Tibial nerve (tissue), 4 donors: ENCODE data around the gene PRDM2. TPM values are rescaled to one million over a fixed set of nuclear protein-coding genes. Genes with fewer than 3 reads are reported as not detected.

ENCODE experiments used
- DNase-seq, 2 donors: peaks; one replicate each; pipeline ENCODE4 v3.0.0-alpha.2; 2019; ENCODE audit warnings: low spot score in 2 of 2
- H3K27ac ChIP-seq, 4 donors: fragments of 200-600 bp; sonication (generic) in 3 of 4; one replicate each; pipeline ENCODE4 v1.5.1; 2017 to 2019; ENCODE audit warnings: mild to moderate bottlenecking in 1 of 4
- H3K27me3 ChIP-seq, 2 donors: fragments of 200-600 bp; sonication (generic) in 1 of 2; one replicate each; pipeline versions ENCODE4 v1.5.1 to v1.6.0; 2017 to 2019
- H3K36me3 ChIP-seq, 3 donors: fragments of 200-600 bp; sonication (generic); one replicate each; pipeline ENCODE4 v1.5.1; 2018 to 2019
- H3K4me1 ChIP-seq, 4 donors: fragments of 200-600 bp; sonication (generic) in 3 of 4; one replicate each; pipeline ENCODE4 v1.5.1; 2017 to 2019
- H3K4me3 ChIP-seq, 4 donors: fragments of 200-600 bp; sonication (generic) in 3 of 4; one replicate each; pipeline ENCODE4 v1.5.1; 2017 to 2019; ENCODE audit warnings: mild to moderate bottlenecking in 1 of 4, moderate library complexity in 1 of 4
- H3K9me3 ChIP-seq, 4 donors: fragments of 200-600 bp; sonication (generic) in 3 of 4; one replicate each; pipeline ENCODE4 v1.5.1; 2017 to 2019
- EP300 ChIP-seq, 2 donors: sonication (generic); formaldehyde crosslinking; IDR thresholded peaks; one replicate each; pipeline ENCODE4 v1.6.1; 2017; ENCODE audit warnings: antibody characterized with exemption in 2 of 2, mild to moderate bottlenecking in 1 of 2
- POLR2A ChIP-seq, 2 donors: fragments of 450-650 bp; IDR thresholded peaks; one replicate each; pipeline ENCODE4 v1.6.1; 2017; ENCODE audit warnings: antibody characterized with exemption in 2 of 2, mild to moderate bottlenecking in 2 of 2, moderate library complexity in 2 of 2
- WGBS, 2 donors: methylation state at CpG; one replicate each; pipeline ENCODE4 v1.1.5; 2018; 5-methylcytosine and 5-hydroxymethylcytosine counted together
- total RNA-seq, 4 donors: library from RNA; depleted of rRNA; stranded (reverse); fragments of >200 nt; gene quantifications; one replicate each; pipeline ENCODE4 v1.1.0, GENCODE V29; 2016
- TF ChIP-seq, protein P1 (sequence below), 5 experiments: fragments of 200-600 bp in 3 of 5; fragments of 450-650 bp in 2 of 5; sonication (generic) in 3 of 5; IDR thresholded peaks; one replicate each; pipeline ENCODE4 v1.5.1; 2016 to 2019; ENCODE audit warnings: antibody characterized with exemption in 5 of 5, mild to moderate bottlenecking in 3 of 5, moderate library complexity in 2 of 5

Gene PRDM2
- total RNA-seq, 4 donors from 2014 or later: 26.4 to 48.8 (median 46.5) TPM

DNA sequence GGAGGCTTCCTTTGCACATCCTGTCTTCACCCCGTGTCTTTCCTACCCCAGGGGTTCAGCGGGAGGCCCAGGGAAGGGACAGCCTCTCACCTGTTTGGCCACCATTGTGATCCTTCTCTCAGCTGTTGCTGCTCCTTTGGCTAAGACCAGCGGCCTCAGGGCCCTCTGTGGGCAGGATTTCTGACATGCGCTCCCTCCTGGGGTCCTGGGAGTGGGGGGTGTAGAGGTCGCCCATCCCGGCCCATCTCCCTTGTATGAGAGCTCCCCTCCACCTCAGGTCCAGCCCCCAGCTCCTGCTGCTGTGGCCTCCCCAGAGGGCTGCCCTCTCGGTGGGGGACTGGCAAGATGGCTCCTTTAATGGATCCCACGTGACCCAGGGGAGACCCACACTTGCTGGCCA lies 120.5 kb downstream of the PRDM2 start:
- Histone ChIP-seq H3K27ac (no peak overlapping the region), H3K4me3 (no peak overlapping the region), H3K9me3 (no peaks in the 10 kb centered on the region), H3K36me3 (peaks cover 0 to 76% (median 0%) of the 10 kb centered on the region in 3 donors), H3K27me3 (no peaks in the 10 kb centered on the region), H3K4me1 (no peaks in the 10 kb centered on the region)
- DNase-seq: no peak
- WGBS, 2 donors: 77 to 90% methylated on average over 6 to 8 of the region's 8 CpGs
- TF ChIP-seq POLR2A (IDR thresholded peaks at IDR 0.05): no peak

DNA sequence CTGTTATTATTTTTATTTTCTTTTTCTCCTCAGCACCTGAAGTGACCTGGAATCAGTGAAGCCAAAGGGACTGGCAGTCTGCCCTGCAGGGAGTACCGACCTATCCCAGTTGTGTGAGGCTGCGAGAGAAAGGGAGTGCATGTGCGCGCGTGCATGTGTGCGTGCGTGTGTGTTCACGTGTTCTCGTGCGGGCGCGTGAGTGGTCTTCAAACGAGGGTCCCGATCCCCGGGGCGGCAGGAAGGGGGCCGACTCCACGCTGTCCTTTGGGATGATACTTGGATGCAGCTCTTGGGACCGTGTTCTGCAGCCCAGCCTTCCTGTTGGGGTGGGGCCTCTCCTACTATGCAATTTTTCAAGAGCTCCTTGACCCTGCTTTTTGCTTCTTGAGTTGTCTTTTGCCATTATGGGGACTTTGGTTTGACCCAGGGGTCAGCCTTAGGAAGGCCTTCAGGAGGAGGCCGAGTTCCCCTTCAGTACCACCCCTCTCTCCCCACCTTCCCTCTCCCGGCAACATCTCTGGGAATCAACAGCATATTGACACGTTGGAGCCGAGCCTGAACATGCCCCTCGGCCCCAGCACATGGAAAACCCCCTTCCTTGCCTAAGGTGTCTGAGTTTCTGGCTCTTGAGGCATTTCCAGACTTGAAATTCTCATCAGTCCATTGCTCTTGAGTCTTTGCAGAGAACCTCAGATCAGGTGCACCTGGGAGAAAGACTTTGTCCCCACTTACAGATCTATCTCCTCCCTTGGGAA lies 123.3 kb downstream of the PRDM2 start:
- TF ChIP-seq EP300 (IDR thresholded peaks at IDR 0.05) (no peak), POLR2A (IDR thresholded peaks at IDR 0.05) (no peak)
- TF ChIP-seq, protein P1, sequence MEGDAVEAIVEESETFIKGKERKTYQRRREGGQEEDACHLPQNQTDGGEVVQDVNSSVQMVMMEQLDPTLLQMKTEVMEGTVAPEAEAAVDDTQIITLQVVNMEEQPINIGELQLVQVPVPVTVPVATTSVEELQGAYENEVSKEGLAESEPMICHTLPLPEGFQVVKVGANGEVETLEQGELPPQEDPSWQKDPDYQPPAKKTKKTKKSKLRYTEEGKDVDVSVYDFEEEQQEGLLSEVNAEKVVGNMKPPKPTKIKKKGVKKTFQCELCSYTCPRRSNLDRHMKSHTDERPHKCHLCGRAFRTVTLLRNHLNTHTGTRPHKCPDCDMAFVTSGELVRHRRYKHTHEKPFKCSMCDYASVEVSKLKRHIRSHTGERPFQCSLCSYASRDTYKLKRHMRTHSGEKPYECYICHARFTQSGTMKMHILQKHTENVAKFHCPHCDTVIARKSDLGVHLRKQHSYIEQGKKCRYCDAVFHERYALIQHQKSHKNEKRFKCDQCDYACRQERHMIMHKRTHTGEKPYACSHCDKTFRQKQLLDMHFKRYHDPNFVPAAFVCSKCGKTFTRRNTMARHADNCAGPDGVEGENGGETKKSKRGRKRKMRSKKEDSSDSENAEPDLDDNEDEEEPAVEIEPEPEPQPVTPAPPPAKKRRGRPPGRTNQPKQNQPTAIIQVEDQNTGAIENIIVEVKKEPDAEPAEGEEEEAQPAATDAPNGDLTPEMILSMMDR (IDR thresholded peaks at IDR 0.05): no peak
- Histone ChIP-seq H3K4me3 (no peak overlapping the region), H3K9me3 (no peaks in the 10 kb centered on the region), H3K36me3 (peaks cover 0 to 54% (median 0%) of the 10 kb centered on the region in 3 donors), H3K27ac (no peak overlapping the region), H3K27me3 (no peaks in the 10 kb centered on the region), H3K4me1 (no peaks in the 10 kb centered on the region)
- 93 to 94% methylated on average over 24 of the region's 24 CpGs for WGBS, 2 donors
- no peak for DNase-seq

DNA sequence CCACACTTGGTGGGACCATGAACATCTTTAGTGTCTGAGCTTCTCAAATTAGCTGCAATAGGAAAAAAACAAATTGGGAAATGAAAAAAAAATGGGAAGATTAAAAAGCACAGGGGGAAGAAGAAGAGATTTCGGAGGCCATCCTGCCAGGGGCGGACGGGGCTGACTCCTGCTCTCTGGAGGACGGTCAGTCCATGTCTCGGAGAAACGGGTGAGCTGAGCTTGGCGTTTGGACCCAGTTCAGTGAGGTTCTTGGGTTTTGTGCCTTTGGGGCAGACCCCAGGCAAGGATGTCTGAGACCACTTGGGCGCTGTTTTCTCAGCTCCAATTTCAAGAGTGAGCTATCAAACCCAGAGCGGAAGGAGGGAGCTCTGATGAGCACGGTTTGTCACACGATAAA lies 123.9 kb downstream of the PRDM2 start:
- H3K36me3 ChIP-seq: peaks cover 0 to 49% (median 0%) of the 10 kb centered on the region in 3 donors

DNA sequence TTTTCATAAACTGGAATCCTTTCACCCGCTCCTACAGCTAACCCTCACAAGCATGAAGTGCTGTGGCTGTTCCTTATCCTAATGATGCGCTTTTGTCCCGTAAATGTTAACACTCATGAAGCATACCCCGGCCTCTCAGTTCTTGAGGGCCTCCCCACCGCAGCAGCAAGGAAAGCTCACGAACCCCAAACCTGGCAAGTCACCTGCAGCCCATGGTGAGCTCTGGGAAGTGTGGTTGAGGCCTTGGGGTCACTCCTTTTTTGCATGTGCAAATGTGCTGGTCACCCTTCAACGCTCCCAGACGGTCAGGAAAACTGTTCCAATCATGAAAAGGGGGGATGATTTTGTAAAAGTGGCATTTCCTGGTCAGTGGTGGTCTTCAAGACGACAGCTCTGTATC lies 124.6 kb downstream of the PRDM2 start:
- 92 to 96% methylated on average over 9 of the region's 9 CpGs for WGBS, 2 donors
- peaks cover 0 to 2% of the 10 kb centered on the region in 2 donors for H3K27me3 ChIP-seq
- DNase-seq: no peak
- H3K4me3 ChIP-seq: no peak overlapping the region
- no peak overlapping the region for H3K27ac ChIP-seq
- TF ChIP-seq EP300 (IDR thresholded peaks at IDR 0.05) (no peak), POLR2A (IDR thresholded peaks at IDR 0.05) (no peak)
- TF ChIP-seq, protein P1 (IDR thresholded peaks at IDR 0.05): no peak
- no peaks in the 10 kb centered on the region for H3K9me3 ChIP-seq
- H3K4me1 ChIP-seq: no peaks in the 10 kb centered on the region
- peaks cover 0 to 47% (median 0%) of the 10 kb centered on the region in 3 donors for H3K36me3 ChIP-seq

More for the DNA sequence above, 123.9 kb downstream of the PRDM2 start:
- TF ChIP-seq POLR2A (IDR thresholded peaks at IDR 0.05) (no peak), EP300 (IDR thresholded peaks at IDR 0.05) (no peak)
- TF ChIP-seq, protein P1 (IDR thresholded peaks at IDR 0.05): no peak
- 82 to 85% methylated on average over 11 of the region's 11 CpGs for WGBS, 2 donors
- Histone ChIP-seq H3K4me1 (no peaks in the 10 kb centered on the region), H3K9me3 (no peaks in the 10 kb centered on the region), H3K27me3 (no peaks in the 10 kb centered on the region), H3K4me3 (no peak overlapping the region), H3K27ac (no peak overlapping the region)
- no peak for DNase-seq

DNA sequence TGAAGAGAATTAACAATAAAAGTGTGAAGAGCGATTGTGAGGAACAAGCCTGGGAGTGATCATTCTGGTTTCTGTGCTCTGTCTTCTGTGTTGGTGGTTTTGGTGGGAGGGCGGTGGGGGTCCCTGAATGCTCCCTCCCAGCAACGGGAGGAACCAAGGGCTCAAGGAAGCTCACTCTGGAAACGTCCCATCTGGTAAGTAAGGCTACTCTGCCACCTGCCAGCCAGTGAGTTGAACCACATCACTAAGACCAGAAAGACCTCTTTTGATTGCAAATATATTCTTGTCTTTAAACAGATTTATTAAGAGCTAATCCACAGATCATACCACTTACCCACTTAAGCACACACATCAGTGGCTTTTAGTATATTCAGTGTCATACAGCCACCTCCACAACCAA lies 125.0 kb downstream of the PRDM2 start:
- WGBS, 2 donors: 81 to 83% methylated on average over 4 of the region's 4 CpGs
- TF ChIP-seq, protein P1 (IDR thresholded peaks at IDR 0.05): no peak
- TF ChIP-seq POLR2A (IDR thresholded peaks at IDR 0.05) (no peak), EP300 (IDR thresholded peaks at IDR 0.05) (no peak)
- Histone ChIP-seq H3K4me1 (no peaks in the 10 kb centered on the region), H3K36me3 (peaks cover 0 to 47% (median 0%) of the 10 kb centered on the region in 3 donors), H3K27ac (no peak overlapping the region), H3K9me3 (no peaks in the 10 kb centered on the region), H3K4me3 (no peak overlapping the region), H3K27me3 (peaks cover 0 to 5% of the 10 kb centered on the region in 2 donors)
- no peak for DNase-seq
